WERI-Rb-1 (cell line): ENCODE data around the gene TMEM59L.

ENCODE experiments used
- DNase-seq: peaks from one replicate; pipeline ENCODE4 v3.0.0-alpha.2; 2020
- H3K27ac ChIP-seq: fragments of 250-450 bp; sonication (Bioruptor Pico); 2 replicates; pipeline ENCODE4 v1.5.1; 2020; ENCODE audit warnings: mild to moderate bottlenecking, moderate library complexity
- H3K27me3 ChIP-seq: fragments of 250-450 bp; sonication (Bioruptor Pico); 2 replicates; pipeline ENCODE4 v1.5.1; 2021; ENCODE audit warnings: mild to moderate bottlenecking, low read depth, moderate library complexity; ENCODE audit not compliant: insufficient read depth, severe bottlenecking
- H3K36me3 ChIP-seq: fragments of 250-450 bp; sonication (Bioruptor Pico); 2 replicates; pipeline ENCODE4 v1.5.1; 2020; ENCODE audit warnings: mild to moderate bottlenecking, moderate library complexity
- H3K4me3 ChIP-seq: 2 replicates; pipeline ENCODE4 v1.5.1; 2011; ENCODE audit warnings: low read depth, mild to moderate bottlenecking, control low read depth, low read length
- H3K9me3 ChIP-seq: fragments of 250-450 bp; sonication (Bioruptor Pico); 2 replicates; pipeline ENCODE4 v1.5.1; 2021; ENCODE audit warnings: mild to moderate bottlenecking, moderate library complexity; ENCODE audit not compliant: severe bottlenecking
- TF ChIP-seq, protein P1 (sequence below): IDR thresholded peaks from 2 replicates; pipeline ENCODE4 v1.5.1; 2011; ENCODE audit warnings: low read depth, mild to moderate bottlenecking, control low read depth, inconsistent platforms, low read length

Gene TMEM59L

GRCh38 chr19:18607226-18608101, 5.2 kb upstream of the TMEM59L start:
- peak; percentile 33 for DNase-seq
- Histone ChIP-seq H3K9me3 (no peaks in the 10 kb centered on the region), H3K4me3 (peak overlapping the region; percentile 51), H3K27ac (no peak overlapping the region), H3K27me3 (peaks cover 52% of the 10 kb centered on the region), H3K36me3 (peaks cover 2% of the 10 kb centered on the region; the same call in 1 of the 2 replicates)
- TF ChIP-seq, protein P1, sequence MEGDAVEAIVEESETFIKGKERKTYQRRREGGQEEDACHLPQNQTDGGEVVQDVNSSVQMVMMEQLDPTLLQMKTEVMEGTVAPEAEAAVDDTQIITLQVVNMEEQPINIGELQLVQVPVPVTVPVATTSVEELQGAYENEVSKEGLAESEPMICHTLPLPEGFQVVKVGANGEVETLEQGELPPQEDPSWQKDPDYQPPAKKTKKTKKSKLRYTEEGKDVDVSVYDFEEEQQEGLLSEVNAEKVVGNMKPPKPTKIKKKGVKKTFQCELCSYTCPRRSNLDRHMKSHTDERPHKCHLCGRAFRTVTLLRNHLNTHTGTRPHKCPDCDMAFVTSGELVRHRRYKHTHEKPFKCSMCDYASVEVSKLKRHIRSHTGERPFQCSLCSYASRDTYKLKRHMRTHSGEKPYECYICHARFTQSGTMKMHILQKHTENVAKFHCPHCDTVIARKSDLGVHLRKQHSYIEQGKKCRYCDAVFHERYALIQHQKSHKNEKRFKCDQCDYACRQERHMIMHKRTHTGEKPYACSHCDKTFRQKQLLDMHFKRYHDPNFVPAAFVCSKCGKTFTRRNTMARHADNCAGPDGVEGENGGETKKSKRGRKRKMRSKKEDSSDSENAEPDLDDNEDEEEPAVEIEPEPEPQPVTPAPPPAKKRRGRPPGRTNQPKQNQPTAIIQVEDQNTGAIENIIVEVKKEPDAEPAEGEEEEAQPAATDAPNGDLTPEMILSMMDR, result no peak

DNA sequence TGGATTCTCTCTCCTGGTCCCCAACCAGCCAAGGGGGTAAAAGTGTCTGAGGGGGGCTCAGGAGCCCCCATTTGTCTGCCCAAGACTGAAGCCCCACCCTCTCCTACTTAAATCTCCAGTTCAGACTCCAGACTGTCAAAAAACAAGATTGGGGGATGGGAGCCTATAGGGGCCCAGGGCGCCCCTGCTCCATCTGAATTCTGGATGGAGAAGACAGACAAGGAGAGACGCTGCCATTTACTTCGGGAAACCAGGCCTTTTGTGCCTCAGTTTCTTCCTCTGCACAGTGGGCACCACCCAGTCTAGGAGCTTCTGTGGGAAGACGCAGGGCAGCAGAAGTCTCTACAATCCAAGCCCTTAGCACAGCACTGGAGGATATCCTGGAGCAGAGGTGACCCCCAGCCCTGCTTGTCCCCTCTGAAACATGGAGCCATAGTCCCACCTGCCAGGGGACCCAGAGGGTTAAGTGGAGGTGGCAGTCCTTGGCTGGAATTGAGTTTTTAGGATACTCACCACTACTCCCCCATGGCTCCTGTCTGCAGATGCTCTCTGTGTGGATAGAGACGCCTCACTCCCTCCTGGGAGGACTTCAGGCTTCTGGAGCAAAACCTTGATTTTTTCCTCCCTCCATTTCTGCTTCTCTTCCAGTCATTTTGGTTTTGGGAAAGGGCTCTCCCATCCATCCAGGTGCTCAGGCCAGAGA, 4.4 kb upstream of the TMEM59L start:
- Histone ChIP-seq H3K27ac (no peak overlapping the region), H3K27me3 (peaks cover 60% of the 10 kb centered on the region), H3K4me3 (no peak overlapping the region), H3K36me3 (no peaks in the 10 kb centered on the region), H3K9me3 (no peaks in the 10 kb centered on the region)
- TF ChIP-seq, protein P1, result no peak
- no peak for DNase-seq

DNA sequence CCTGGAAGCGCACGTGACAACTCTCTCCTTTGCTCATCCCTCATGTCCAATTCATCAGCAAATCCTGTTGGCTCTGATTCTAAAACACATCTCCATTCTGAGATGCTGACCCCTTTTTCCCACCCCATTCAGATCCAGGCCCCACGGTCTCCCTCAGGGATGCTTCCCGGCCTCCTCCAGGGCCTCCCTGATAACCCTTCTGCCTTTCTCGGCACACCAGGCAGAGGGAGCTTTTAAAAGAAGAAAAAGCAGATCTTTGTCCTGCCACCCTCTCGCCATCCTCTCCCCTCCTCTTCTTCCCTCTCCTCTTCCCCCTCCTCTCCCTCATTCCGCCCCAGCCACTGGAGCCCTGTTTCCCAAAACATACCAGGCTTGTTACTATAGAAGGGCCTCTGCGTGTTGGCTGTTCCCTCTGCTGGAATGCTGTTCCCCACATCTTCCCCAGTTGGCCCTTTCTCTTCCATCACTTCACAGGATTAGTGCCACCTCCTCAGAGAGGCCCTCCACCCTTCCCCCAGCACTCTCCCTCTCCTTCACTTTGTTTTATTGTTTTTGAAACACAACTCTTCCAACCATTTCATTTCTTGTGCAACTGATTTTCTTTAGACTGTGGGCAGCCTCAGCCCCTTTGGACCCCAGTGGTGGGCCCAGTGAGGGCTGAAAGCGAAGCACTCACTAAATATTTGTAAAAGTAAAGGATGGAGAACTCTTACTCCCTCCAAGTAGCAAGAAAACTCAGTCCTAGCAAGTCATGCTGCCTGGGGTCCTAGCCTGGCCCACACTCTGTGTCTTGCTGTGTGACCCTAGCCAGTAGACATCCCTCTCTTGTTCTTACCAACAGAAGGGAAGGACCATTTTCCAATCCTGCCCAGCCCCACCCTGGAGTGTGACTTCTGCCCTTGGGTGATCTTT, 3.6 kb upstream of the TMEM59L start:
- no peaks in the 10 kb centered on the region for H3K36me3 ChIP-seq
- no peak overlapping the region for H3K27ac ChIP-seq
- H3K9me3 ChIP-seq, result no peaks in the 10 kb centered on the region
- DNase-seq, result no peak
- TF ChIP-seq, protein P1, result no peak
- H3K27me3 ChIP-seq, result peaks cover 66% of the 10 kb centered on the region
- H3K4me3 ChIP-seq, result no peak overlapping the region

DNA sequence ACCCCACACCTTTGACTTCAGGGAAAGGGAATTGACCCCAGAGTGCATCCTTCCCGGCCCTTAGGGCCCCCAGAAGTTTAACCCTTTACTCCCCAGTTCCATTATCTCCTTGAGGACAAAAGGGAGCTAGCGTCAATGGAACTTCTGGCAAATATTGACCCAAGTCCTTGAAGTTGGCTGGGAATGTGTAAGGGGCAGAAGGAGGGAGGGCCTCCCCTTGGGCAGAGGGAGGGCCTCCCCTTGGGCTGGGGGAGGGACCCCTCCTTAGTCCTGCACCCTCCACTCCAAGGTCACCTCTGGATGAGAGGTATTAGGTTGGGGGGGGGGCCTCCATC, 3.0 kb upstream of the TMEM59L start:
- peaks cover 68% of the 10 kb centered on the region for H3K27me3 ChIP-seq
- no peaks in the 10 kb centered on the region for H3K9me3 ChIP-seq
- no peak overlapping the region for H3K4me3 ChIP-seq
- H3K36me3 ChIP-seq, result no peaks in the 10 kb centered on the region
- DNase-seq, result no peak
- H3K27ac ChIP-seq, result no peak overlapping the region
- TF ChIP-seq, protein P1, result no peak

DNA sequence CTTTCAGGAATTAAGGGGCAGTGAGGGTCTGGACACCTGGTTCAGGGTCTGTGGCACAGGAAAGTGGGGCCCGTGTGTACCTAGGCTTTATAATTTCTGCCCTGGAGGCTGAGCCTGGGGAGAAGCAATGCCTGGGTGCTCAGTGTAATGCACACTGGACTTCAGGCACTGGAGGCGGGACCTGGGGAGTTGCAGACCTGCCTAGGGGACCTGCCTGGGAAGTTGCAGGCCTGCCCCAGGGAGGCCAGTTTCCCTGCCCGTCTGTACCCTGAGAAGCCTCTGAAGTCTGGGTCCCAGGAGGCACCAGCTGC, 2.5 kb upstream of the TMEM59L start:
- no peaks in the 10 kb centered on the region for H3K9me3 ChIP-seq
- no peak for DNase-seq
- no peak overlapping the region for H3K4me3 ChIP-seq
- H3K36me3 ChIP-seq, result no peaks in the 10 kb centered on the region
- H3K27me3 ChIP-seq, result peaks cover 68% of the 10 kb centered on the region
- no peak overlapping the region for H3K27ac ChIP-seq
- TF ChIP-seq, protein P1, result no peak
